Activated T-cell treated with anti-CD3 and anti-CD28 coated beads, Interleukin-2, amount 50 U/mL, for 4 hours (primary cell): ENCODE results near the gene PTCH2. TPM values are rescaled to one million over a fixed set of nuclear protein-coding genes. Genes with fewer than 3 reads are reported as not detected.
"Not testable (repeated sequence)": the region's sequence is repeated elsewhere in the genome, so short reads cannot be mapped to it uniquely, and the experiment has no call there.

Experiments
- ATAC-seq, 2 donors: fragments of 200-7000 bp; cut with Tn5 transposase; one replicate each; pipeline ENCODE4 v1.10.0; 2021
- DNase-seq: peaks from one replicate; pipeline ENCODE4 v3.0.0-alpha.2; 2020
- H3K27me3 Mint-ChIP-seq: one replicate; pipeline ENCODE4 v1.8.0; 2021; ENCODE audit warnings: low read depth, mixed read lengths
- H3K36me3 Mint-ChIP-seq: one replicate; pipeline ENCODE4 v1.8.0; 2022; ENCODE audit warnings: mixed read lengths; ENCODE audit not compliant: insufficient read depth
- H3K4me1 Mint-ChIP-seq: one replicate; pipeline ENCODE4 v1.8.0; 2021; ENCODE audit warnings: low read depth, mixed read lengths
- H3K4me3 Mint-ChIP-seq: one replicate; pipeline ENCODE4 v1.8.0; 2021; ENCODE audit warnings: mild to moderate bottlenecking, moderate library complexity, mixed read lengths
- H3K9me3 Mint-ChIP-seq: one replicate; pipeline ENCODE4 v1.8.0; 2021; ENCODE audit warnings: mixed read lengths
- total RNA-seq, 3 donors: library from RNA; stranded (reverse); gene quantifications; one replicate each; pipeline ENCODE4 v1.2.1, GENCODE V29; 2021

Gene PTCH2
- total RNA-seq, 3 donors from 2014 or later: 1.4 to 1.9 (median 1.6) TPM

DNA sequence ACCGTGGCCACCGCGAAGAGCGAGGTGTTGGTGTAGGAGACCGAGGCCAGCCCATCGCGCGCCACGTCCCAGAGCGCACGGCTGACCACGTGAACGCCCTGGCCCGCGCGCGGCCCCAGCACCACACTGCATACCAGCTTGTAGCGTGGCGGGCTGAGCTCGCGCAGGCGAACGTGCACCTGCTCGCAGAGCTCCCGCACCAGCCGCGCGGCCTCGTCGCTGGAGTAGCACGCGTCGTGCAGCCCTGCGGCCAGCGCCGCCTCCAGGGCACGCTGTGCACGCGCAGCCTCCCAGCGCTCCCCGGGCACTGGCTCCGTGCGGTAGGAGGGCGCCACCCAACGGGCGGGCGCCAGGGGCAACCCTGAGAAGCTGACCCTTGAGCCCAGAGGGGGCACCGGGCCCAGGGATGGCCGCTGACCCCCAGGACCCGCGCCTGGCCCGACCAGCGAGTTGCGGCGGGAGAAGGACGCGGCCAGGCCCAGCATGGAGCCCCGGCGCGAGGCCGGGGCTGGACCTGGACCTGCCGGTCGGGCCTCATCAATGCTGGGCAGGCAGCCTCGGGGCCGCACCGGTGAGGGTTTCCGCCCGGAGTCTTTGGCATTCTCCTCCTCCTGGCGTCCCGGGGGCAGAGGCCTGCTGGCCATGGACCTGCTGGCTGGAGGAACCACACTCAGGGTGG is 36.9 kb downstream of the PTCH2 start:
- H3K9me3 Mint-ChIP-seq: no peaks in the 10 kb centered on the region
- peaks cover 79% of the 10 kb centered on the region for H3K4me1 Mint-ChIP-seq
- DNase-seq (no peak), ATAC-seq (no peak)
- peaks cover 54% of the 10 kb centered on the region for H3K36me3 Mint-ChIP-seq
- H3K4me3 Mint-ChIP-seq: peak overlapping the region; percentile 93
- H3K27me3 Mint-ChIP-seq: no peaks in the 10 kb centered on the region

- no peaks in the 10 kb centered on the region for H3K27me3 Mint-ChIP-seq
- DNase-seq (no peak), ATAC-seq (no peak)
- no peaks in the 10 kb centered on the region for H3K9me3 Mint-ChIP-seq
- H3K36me3 Mint-ChIP-seq: peaks cover 55% of the 10 kb centered on the region
- peak overlapping the region; percentile 93 for H3K4me3 Mint-ChIP-seq
- peaks cover 72% of the 10 kb centered on the region for H3K4me1 Mint-ChIP-seq
Observed at GRCh38 chr1:44805311-44806024, 37.6 kb downstream of the PTCH2 start.

- Mint-ChIP-seq H3K4me3 (peak overlapping the region; percentile 93), H3K4me1 (peaks cover 60% of the 10 kb centered on the region), H3K36me3 (peaks cover 53% of the 10 kb centered on the region), H3K27me3 (no peaks in the 10 kb centered on the region), H3K9me3 (no peaks in the 10 kb centered on the region)
- no peak for ATAC-seq
- no peak for DNase-seq
Observed at GRCh38 chr1:44803312-44804095, 39.5 kb downstream of the PTCH2 start.

DNA sequence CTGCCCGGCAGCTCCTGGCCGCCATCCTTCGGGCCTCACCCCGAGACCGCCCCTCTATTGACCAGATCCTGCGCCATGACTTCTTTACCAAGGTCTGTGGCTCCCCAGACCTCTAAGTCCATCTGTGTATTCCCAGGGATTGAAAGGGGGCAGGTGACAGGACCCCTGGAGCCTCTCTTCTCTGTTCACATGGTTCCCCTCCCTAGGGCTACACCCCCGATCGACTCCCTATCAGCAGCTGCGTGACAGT is 40.1 kb downstream of the PTCH2 start:
- H3K9me3 Mint-ChIP-seq: no peaks in the 10 kb centered on the region
- H3K36me3 Mint-ChIP-seq: peaks cover 53% of the 10 kb centered on the region
- peaks cover 56% of the 10 kb centered on the region for H3K4me1 Mint-ChIP-seq
- ATAC-seq: no peak
- peak overlapping the region; percentile 93 for H3K4me3 Mint-ChIP-seq
- DNase-seq: no peak
- no peaks in the 10 kb centered on the region for H3K27me3 Mint-ChIP-seq

DNA sequence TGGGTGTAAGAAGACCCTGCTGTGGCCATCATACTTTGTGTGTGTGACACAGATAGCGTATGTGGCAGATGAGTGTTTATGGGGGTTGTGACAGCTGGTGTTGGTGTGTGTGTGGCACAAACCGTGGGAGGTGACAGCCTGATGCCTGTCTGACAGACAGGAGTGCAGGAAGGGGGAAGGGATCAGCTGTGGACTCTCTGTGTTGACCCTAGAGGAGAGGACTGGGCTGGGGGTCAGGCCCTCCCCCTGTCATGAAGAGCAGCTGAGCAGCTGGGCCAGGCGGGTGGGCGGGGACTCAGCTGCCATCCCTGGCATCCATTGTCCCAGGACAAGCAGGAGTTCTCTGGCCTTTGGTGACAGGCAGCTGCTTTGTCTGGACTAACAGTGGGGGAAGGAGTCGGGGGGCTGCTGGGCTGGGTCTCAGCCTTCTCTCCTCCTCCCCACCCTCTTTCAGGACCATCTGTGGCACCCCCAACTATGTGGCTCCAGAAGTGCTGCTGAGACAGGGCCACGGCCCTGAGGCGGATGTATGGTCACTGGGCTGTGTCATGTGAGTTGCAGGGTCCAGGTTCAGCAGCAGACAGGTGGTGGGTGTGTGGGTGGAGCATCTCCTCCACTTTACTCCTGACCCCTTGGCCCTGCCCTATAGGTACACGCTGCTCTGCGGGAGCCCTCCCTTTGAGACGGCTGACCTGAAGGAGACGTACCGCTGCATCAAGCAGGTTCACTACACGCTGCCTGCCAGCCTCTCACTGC is 40.6 kb downstream of the PTCH2 start:
- H3K4me1 Mint-ChIP-seq: peaks cover 51% of the 10 kb centered on the region
- DNase-seq: no peak
- H3K36me3 Mint-ChIP-seq: peaks cover 52% of the 10 kb centered on the region
- H3K9me3 Mint-ChIP-seq: no peaks in the 10 kb centered on the region
- H3K4me3 Mint-ChIP-seq: peak overlapping the region; percentile 93
- ATAC-seq: no peak
- H3K27me3 Mint-ChIP-seq: no peaks in the 10 kb centered on the region

DNA sequence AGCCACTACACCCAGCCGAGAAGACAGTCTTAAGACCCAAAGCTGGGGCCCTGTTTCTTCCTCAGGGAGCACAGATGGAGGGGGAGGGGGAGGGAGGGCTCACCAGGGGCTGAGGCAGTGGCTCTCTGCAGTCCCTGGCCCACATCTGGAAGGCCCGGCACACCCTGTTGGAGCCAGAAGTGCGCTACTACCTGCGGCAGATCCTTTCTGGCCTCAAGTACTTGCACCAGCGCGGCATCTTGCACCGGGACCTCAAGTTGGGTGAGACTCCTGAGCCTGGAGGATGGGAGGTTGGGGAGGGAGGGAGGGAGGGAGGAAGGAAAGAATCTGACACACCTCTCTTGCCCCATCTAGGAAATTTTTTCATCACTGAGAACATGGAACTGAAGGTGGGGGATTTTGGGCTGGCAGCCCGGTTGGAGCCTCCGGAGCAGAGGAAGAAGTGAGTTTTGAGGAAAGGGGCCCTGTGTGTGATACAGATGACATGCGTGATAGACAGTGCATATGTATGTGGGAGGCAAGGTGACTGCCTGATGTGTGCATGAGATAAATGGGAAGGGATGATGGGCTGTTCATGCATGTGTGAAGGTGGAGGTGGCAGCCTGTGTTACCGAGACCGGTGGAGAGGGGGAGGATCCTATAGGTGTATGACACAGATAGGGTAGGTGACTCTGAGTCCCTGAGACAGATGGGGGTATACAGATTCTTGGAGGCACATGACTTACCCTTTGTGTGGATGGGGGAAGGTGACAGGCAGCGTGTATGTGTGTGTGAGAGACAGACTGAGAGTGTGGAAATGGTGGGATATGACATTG is 41.4 kb downstream of the PTCH2 start:
- Mint-ChIP-seq H3K4me3 (peak overlapping the region; percentile 93), H3K36me3 (peaks cover 44% of the 10 kb centered on the region), H3K4me1 (peaks cover 44% of the 10 kb centered on the region), H3K9me3 (no peaks in the 10 kb centered on the region), H3K27me3 (no peaks in the 10 kb centered on the region)
- ATAC-seq: peak; percentile 12 to 19
- no peak for DNase-seq

DNA sequence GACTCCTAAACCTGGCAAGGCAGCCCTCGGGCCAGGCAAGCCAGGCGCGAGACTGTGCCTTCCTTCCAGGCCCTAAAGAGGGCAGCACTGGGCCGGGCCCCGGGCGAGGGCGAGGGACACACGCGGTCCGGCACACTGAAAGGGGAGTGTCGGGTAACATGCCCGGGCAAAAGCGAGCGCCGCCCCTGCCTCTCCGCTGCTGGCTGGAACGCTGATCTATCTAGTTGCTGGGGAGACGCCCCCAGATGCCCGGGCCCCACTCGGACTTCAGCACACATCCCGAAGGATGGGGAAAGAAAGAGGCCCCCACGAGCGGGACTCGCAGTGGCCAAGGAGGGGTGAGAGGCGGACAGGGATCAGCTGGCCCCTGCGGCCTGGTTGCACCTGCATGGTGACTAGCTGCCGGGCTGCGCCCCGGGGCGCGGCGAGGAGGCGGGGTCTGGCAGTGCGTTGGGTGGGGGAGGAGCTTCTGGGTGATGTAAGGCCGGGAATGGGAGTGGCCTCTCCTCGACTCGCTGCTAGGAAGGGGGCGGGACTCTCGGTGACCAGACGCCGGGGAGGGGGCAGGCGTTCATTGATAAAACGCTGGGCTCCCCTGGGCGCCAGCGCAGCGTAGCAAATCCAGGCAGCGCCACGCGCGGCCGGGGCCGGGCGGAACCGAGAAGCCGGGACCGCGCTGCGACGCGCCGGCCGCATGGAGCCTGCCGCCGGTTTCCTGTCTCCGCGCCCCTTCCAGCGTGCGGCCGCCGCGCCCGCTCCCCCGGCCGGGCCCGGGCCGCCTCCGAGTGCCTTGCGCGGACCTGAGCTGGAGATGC is 43.1 kb downstream of the PTCH2 start, which contains the start of gene PLK3:
Gene PLK3 (plus strand): TSS at position 608 of the 815 bp plus-strand sequence. CDS start 87 bp downstream, at position 695.
- Mint-ChIP-seq H3K27me3 (no peaks in the 10 kb centered on the region), H3K9me3 (no peaks in the 10 kb centered on the region), H3K4me3 (peak within 1 kb of the TSS; percentile 96), H3K4me1 (peaks cover 33% of the 10 kb centered on the region), H3K36me3 (peaks cover 33% of the 10 kb centered on the region)
- DNase-seq (peak; percentile 98), ATAC-seq (peak; percentile 82)

GRCh38 chr1:44798481-44799365 is 44.3 kb downstream of the PTCH2 start:
- DNase-seq (no peak), ATAC-seq (no peak)
- Mint-ChIP-seq H3K4me1 (peaks cover 26% of the 10 kb centered on the region), H3K4me3 (peak overlapping the region; percentile 96), H3K36me3 (peaks cover 22% of the 10 kb centered on the region), H3K9me3 (no peaks in the 10 kb centered on the region), H3K27me3 (no peaks in the 10 kb centered on the region)

GRCh38 chr1:44797886-44798285 is 45.2 kb downstream of the PTCH2 start:
- Mint-ChIP-seq H3K4me1 (peaks cover 21% of the 10 kb centered on the region), H3K36me3 (peaks cover 14% of the 10 kb centered on the region)
- not testable (repeated sequence) for H3K9me3 Mint-ChIP-seq, H3K4me3 Mint-ChIP-seq, DNase-seq, ATAC-seq, H3K27me3 Mint-ChIP-seq

- H3K4me3 Mint-ChIP-seq: no peak overlapping the region
- H3K4me1 Mint-ChIP-seq: peaks cover 2% of the 10 kb centered on the region
- no peaks in the 10 kb centered on the region for H3K9me3 Mint-ChIP-seq
- H3K27me3 Mint-ChIP-seq: no peaks in the 10 kb centered on the region
- DNase-seq (no peak), ATAC-seq (no peak)
- H3K36me3 Mint-ChIP-seq: no peaks in the 10 kb centered on the region
Observed at GRCh38 chr1:44792736-44793502, 50.1 kb downstream of the PTCH2 start.

GRCh38 chr1:44790968-44791801 is 51.9 kb downstream of the PTCH2 start:
- peaks cover 7% of the 10 kb centered on the region for H3K4me1 Mint-ChIP-seq
- H3K4me3 Mint-ChIP-seq: no peak overlapping the region
- H3K36me3 Mint-ChIP-seq: no peaks in the 10 kb centered on the region
- ATAC-seq (no peak), DNase-seq (no peak)
- H3K27me3 Mint-ChIP-seq: no peaks in the 10 kb centered on the region
- no peaks in the 10 kb centered on the region for H3K9me3 Mint-ChIP-seq
